K562 (cell line): ENCODE data around the gene PIGV. TPM values are rescaled to one million over a fixed set of nuclear protein-coding genes. Genes with fewer than 3 reads are reported as not detected.

Source experiments
- BHLHE40 ChIP-seq: IDR thresholded peaks from 2 replicates; pipeline ENCODE4 v1.6.1; 2011; ENCODE audit warnings: low read length, improper control_type of control experiment
- CHD7 ChIP-seq: fragments of 200-600 bp; sonication (generic); IDR thresholded peaks from one replicate; pipeline ENCODE4 v1.6.1; 2012; ENCODE audit warnings: mild to moderate bottlenecking, low read depth, low read length, inconsistent platforms
- FOXK2 ChIP-seq, 2 experiments: fragments of 450-650 bp; IDR thresholded peaks in 1 of 2; conservative IDR thresholded peaks in 1 of 2; 2 replicates each; pipeline ENCODE4 v1.6.1; 2016; ENCODE audit warnings: low read depth in 2 of 2, mild to moderate bottlenecking in 1 of 2
- GABPA ChIP-seq: fragments of 200-800 bp; sonication (Bioruptor generic); conservative IDR thresholded peaks from 2 replicates; pipeline ENCODE4 v1.6.1; 2016; ENCODE audit warnings: low read depth, missing genetic modification characterization, missing compliant biosample characterization
- GABPB1 ChIP-seq: sonication (generic); formaldehyde crosslinking; IDR thresholded peaks from 2 replicates; pipeline ENCODE4 v1.8.0; 2022; ENCODE audit warnings: mild to moderate bottlenecking, missing genetic modification reagents
- RAD21 ChIP-seq, 2 experiments: fragments of 250-450 bp in 1 of 2; fragments of 450-650 bp in 1 of 2; sonication (Bioruptor Pico) in 1 of 2; formaldehyde crosslinking in 1 of 2; IDR thresholded peaks in 1 of 2; conservative IDR thresholded peaks in 1 of 2; 2 replicates each; pipeline versions ENCODE4 v1.4.0 to v1.8.0; 2020 to 2022; ENCODE audit warnings: mild to moderate bottlenecking in 2 of 2, moderate library complexity in 1 of 2
- RCOR1 ChIP-seq, 2 experiments: IDR thresholded peaks; 2 replicates each; pipeline ENCODE4 v1.6.1; 2012; ENCODE audit warnings: low read depth in 2 of 2, low read length in 2 of 2, borderline replicate concordance in 1 of 2, improper control_type of control experiment in 1 of 2
- RUNX1 ChIP-seq: sonication (generic); IDR thresholded peaks from 2 replicates; pipeline ENCODE4 v1.6.1; 2016; ENCODE audit warnings: antibody characterized with exemption, low read depth
- SP1 ChIP-seq: sonication (generic); formaldehyde crosslinking; IDR thresholded peaks from 2 replicates; pipeline ENCODE4 v1.8.1; 2022; ENCODE audit warnings: mild to moderate bottlenecking, missing genetic modification reagents
- TSC22D4 ChIP-seq: fragments of 450-650 bp; IDR thresholded peaks from 2 replicates; pipeline ENCODE4 v1.6.1; 2016; ENCODE audit warnings: missing genetic modification characterization, missing biosample characterization, control low read depth
- ZNF584 ChIP-seq: fragments of 200-800 bp; sonication (Bioruptor generic); IDR thresholded peaks from 2 replicates; pipeline ENCODE4 v1.6.1; 2016; ENCODE audit warnings: low read depth, mild to moderate bottlenecking, missing genetic modification characterization, missing compliant biosample characterization
- polyA plus RNA-seq, 8 experiments: library from polyadenylated mRNA; depleted of rRNA in 4 of 8; stranded (reverse) in 5 of 8; unstranded in 3 of 8; fragments of >200 nt; fragmentation: Nextera tagmentation in 2 of 8; fragmentation: Illumina TruSeq in 1 of 8; extraction: Ambion mirVana in 2 of 8; extraction: Trizol in 1 of 8; gene quantifications; 2 replicates each; pipeline versions ENCODE4 v1.2.1 to v1.2.3, GENCODE V29; 2011 to 2014; ENCODE audit warnings: inconsistent platforms in 1 of 8, missing spikeins in 1 of 8
- total RNA-seq, 7 experiments: library from RNA; depleted of rRNA in 6 of 7; stranded (reverse); fragments of >200 nt in 6 of 7; fragmentation: Illumina TruSeq in 2 of 7; extraction: Trizol in 2 of 7; gene quantifications; 2 replicates each; pipeline versions ENCODE4 v1.2.1 to v1.2.3, GENCODE V29; 2011 to 2021; ENCODE audit warnings: low replicate concordance in 1 of 7
- TF ChIP-seq, protein P1 (sequence below): IDR thresholded peaks from 3 replicates; pipeline ENCODE4 v1.6.1; 2011; ENCODE audit warnings: borderline replicate concordance, mild to moderate bottlenecking, moderate library complexity; ENCODE audit not compliant: insufficient read length; ENCODE audit errors: extremely low read depth

PIGV gene
- total and polyA plus RNA-seq, 9 of the 15 experiments (the other 6 are each of a cell fraction or from before 2014, with no cell fraction given), result 8.4 to 21.8 (median 11.7) TPM

- TF ChIP-seq, protein P1, sequence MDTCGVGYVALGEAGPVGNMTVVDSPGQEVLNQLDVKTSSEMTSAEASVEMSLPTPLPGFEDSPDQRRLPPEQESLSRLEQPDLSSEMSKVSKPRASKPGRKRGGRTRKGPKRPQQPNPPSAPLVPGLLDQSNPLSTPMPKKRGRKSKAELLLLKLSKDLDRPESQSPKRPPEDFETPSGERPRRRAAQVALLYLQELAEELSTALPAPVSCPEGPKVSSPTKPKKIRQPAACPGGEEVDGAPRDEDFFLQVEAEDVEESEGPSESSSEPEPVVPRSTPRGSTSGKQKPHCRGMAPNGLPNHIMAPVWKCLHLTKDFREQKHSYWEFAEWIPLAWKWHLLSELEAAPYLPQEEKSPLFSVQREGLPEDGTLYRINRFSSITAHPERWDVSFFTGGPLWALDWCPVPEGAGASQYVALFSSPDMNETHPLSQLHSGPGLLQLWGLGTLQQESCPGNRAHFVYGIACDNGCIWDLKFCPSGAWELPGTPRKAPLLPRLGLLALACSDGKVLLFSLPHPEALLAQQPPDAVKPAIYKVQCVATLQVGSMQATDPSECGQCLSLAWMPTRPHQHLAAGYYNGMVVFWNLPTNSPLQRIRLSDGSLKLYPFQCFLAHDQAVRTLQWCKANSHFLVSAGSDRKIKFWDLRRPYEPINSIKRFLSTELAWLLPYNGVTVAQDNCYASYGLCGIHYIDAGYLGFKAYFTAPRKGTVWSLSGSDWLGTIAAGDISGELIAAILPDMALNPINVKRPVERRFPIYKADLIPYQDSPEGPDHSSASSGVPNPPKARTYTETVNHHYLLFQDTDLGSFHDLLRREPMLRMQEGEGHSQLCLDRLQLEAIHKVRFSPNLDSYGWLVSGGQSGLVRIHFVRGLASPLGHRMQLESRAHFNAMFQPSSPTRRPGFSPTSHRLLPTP, result no peak
- no peak for TF ChIP-seq TSC22D4 (tag)
- TF ChIP-seq BHLHE40, result peak; percentile 27; the same call in 1 of the 2 replicates
- peak; percentile 72 for TF ChIP-seq GABPA (tag)
- 0 out of 2 replicates have a peak, but pooled peaks have one; percentile 35 for TF ChIP-seq RUNX1
- TF ChIP-seq RCOR1 (IDR thresholded peaks at IDR 0.05; ENCODE audit: borderline replicate concordance in 1 of 2, low read depth in 2 of 2, low read length in 2 of 2), result no peak
- TF ChIP-seq RAD21 (CRISPR knock-in tag; conservative IDR thresholded peaks at IDR 0.05 in 1 of 2, IDR thresholded peaks at IDR 0.05 in 1 of 2), result no peak
- TF ChIP-seq SP1 (CRISPR knock-in tag), result 0 out of 2 replicates have a peak, but pooled peaks have one; percentile 32
- no peak for TF ChIP-seq CHD7
- peak; percentile 27; the same call in 1 of the 2 replicates for TF ChIP-seq GABPB1 (CRISPR knock-in tag)
- TF ChIP-seq ZNF584, result peak; percentile 52; the same call in 1 of the 2 replicates
- TF ChIP-seq FOXK2 (conservative IDR thresholded peaks at IDR 0.05 in 1 of 2, IDR thresholded peaks at IDR 0.05 in 1 of 2; ENCODE audit: low read depth in 2 of 2), result peak; percentile 86 to 87
Measured at GRCh38 chr1:26785611-26786436, 1.9 kb upstream of the PIGV start (continued).
